ENCODE measurements around the gene MGAM2. TPM values are rescaled to one million over a fixed set of nuclear protein-coding genes. Genes with fewer than 3 reads are reported as not detected.

The MGAM2 gene
- total and polyA plus RNA-seq, 2 of the 4 experiments (the other 2 are of a cell fraction): not detected

DNA sequence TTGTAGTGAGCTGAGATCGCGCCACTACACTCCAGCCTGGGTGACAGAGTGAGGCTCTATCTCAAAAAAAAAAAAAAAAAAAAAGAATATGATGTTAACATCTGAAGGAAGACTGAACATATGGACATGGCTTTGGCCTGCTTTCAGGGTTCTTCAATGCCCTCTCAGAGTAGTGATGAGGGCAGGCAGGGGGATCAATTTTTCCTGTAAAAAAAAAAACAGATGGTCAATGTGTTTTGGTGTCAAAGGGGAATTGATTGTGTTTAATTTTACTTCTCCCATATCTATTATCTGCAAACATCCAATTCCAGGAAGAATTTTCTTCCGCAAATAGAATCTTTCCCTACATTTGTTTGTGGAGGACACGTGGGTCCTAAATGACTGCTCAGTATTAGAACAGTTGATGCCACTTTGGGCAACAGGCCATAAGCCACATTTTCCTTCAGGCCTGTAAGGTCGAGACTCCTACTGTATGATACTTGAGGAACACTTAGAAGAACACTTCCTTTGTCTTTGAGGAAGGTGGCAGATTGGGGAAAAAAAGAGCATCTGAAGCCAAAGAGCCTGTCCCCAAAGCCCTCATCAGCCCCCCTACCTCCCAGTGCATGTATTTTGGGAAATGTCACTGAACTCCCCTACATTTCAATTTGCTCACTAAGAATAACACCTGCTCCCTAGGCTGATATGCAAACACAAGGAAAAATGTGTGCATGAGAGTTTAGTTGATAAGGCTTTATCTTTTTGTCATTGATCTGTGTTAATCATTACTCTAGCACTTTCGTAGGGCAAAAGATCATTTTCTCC lies 28.3 kb downstream of the MGAM2 start:
- H4K91ac ChIP-seq (ENCODE audit: insufficient read depth, low read depth, low read length): no peak overlapping the region
- no peak overlapping the region for H3K23ac ChIP-seq (ENCODE audit: low read depth, low read length)
- H4K5ac ChIP-seq (ENCODE audit: low read depth, low read length): no peak overlapping the region
- no peak overlapping the region for H2AK9ac ChIP-seq (replicated peaks; ENCODE audit: low read depth, low read length, poor library complexity)
- H2BK15ac ChIP-seq (ENCODE audit: low read depth, low read length): no peak overlapping the region
- H2BK120ac ChIP-seq (ENCODE audit: low read depth, low read length): no peak overlapping the region
- H3K79me1 ChIP-seq (ENCODE audit: low read depth in 1 of 2, low read length in 2 of 2): no peaks in the 10 kb centered on the region
- H3K4me3 ChIP-seq (ENCODE audit: insufficient read depth, low read depth, low read length): no peak overlapping the region
- H3K9ac ChIP-seq (ENCODE audit: low read depth, low read length): no peak overlapping the region
- ATAC-seq (ENCODE audit: low read depth) (no peak), DNase-seq (no peak)
- no peak overlapping the region for H3K4ac ChIP-seq (ENCODE audit: low read depth, low read length)
- TF ChIP-seq ELK1 (IDR thresholded peaks at IDR 0.05; ENCODE audit: borderline replicate concordance, low read depth, low read length) (no peak), RFX5 (IDR thresholded peaks at IDR 0.05; ENCODE audit: low read depth, low read length) (no peak), RCOR1 (IDR thresholded peaks at IDR 0.05; ENCODE audit: insufficient replicate concordance, low read length) (no peak), NFE2L2 (IDR thresholded peaks at IDR 0.05; ENCODE audit: low read depth, low read length) (no peak), BHLHE40 (IDR thresholded peaks at IDR 0.05; ENCODE audit: low read depth, low read length) (no peak), FOS (IDR thresholded peaks at IDR 0.05; ENCODE audit: low read depth, low read length) (no peak), RAD21 (IDR thresholded peaks at IDR 0.05; ENCODE audit: low read length) (no peak), CEBPB (IDR thresholded peaks at IDR 0.05; ENCODE audit: low read depth, low read length) (no peak), POLR2A (IDR thresholded peaks at IDR 0.05; ENCODE audit: low read depth, low read length) (no peak), MXI1 (IDR thresholded peaks at IDR 0.05; ENCODE audit: borderline replicate concordance, low read depth, low read length) (no peak), SMC3 (IDR thresholded peaks at IDR 0.05; ENCODE audit: low read depth, low read length) (no peak), CHD1 (IDR thresholded peaks at IDR 0.05; ENCODE audit: low read depth, low read length) (no peak), MAZ (IDR thresholded peaks at IDR 0.05; ENCODE audit: borderline replicate concordance, low read depth, low read length) (no peak), MAFK (IDR thresholded peaks at IDR 0.05; ENCODE audit: low read depth, low read length) (no peak)
- TF ChIP-seq, protein P1, sequence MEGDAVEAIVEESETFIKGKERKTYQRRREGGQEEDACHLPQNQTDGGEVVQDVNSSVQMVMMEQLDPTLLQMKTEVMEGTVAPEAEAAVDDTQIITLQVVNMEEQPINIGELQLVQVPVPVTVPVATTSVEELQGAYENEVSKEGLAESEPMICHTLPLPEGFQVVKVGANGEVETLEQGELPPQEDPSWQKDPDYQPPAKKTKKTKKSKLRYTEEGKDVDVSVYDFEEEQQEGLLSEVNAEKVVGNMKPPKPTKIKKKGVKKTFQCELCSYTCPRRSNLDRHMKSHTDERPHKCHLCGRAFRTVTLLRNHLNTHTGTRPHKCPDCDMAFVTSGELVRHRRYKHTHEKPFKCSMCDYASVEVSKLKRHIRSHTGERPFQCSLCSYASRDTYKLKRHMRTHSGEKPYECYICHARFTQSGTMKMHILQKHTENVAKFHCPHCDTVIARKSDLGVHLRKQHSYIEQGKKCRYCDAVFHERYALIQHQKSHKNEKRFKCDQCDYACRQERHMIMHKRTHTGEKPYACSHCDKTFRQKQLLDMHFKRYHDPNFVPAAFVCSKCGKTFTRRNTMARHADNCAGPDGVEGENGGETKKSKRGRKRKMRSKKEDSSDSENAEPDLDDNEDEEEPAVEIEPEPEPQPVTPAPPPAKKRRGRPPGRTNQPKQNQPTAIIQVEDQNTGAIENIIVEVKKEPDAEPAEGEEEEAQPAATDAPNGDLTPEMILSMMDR (conservative IDR thresholded peaks at IDR 0.05; ENCODE audit: low read depth, low read length): no peak
- TF ChIP-seq, protein P2, sequence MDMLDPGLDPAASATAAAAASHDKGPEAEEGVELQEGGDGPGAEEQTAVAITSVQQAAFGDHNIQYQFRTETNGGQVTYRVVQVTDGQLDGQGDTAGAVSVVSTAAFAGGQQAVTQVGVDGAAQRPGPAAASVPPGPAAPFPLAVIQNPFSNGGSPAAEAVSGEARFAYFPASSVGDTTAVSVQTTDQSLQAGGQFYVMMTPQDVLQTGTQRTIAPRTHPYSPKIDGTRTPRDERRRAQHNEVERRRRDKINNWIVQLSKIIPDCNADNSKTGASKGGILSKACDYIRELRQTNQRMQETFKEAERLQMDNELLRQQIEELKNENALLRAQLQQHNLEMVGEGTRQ (IDR thresholded peaks at IDR 0.05; ENCODE audit: low read depth, low read length): no peak
- ChIA-PET POLR2A (ENCODE audit: unreplicated experiment) (no interaction called here), CTCF (no interaction called here)
- intact Hi-C loops (cut with micrococcal nuclease) (no loop called here), in situ Hi-C loops (cut with MboI; ENCODE audit: low sequenced_read_pairs) (no loop called here), dilution Hi-C loops (cut with HindIII; ENCODE audit: low sequenced_read_pairs, unreplicated experiment) (no loop called here)
- H4K20me1 ChIP-seq (ENCODE audit: insufficient read depth, low read length): no peaks in the 10 kb centered on the region
- H3K9me1 ChIP-seq (ENCODE audit: insufficient read depth, low read length): no peaks in the 10 kb centered on the region
- no CpG with 5 or more reads among the region's 6 CpGs for WGBS, 2 experiments (ENCODE audit: extremely low coverage in 2 of 2, insufficient read length in 1 of 2)
- no peak overlapping the region for H3K56ac ChIP-seq (ENCODE audit: extremely low read depth, insufficient read depth, low read length)
- H3K18ac ChIP-seq (ENCODE audit: low read depth, low read length): no peak overlapping the region
- no peak overlapping the region for H3K14ac ChIP-seq (replicated peaks; ENCODE audit: low read depth, low read length)
- H3K27ac ChIP-seq (ENCODE audit: insufficient read depth, low read length): no peak overlapping the region
- H3K36me3 ChIP-seq (ENCODE audit: control insufficient read depth, insufficient read depth, low read length): no peaks in the 10 kb centered on the region
- no peak overlapping the region for H3K4me2 ChIP-seq (ENCODE audit: low read depth, low read length)
- H2AFZ ChIP-seq (replicated peaks; ENCODE audit: low read length, poor library complexity): no peak overlapping the region
- no peaks in the 10 kb centered on the region for H3K4me1 ChIP-seq (ENCODE audit: control insufficient read depth, insufficient read depth, low read length)
- no peaks in the 10 kb centered on the region for H3K27me3 ChIP-seq (ENCODE audit: control insufficient read depth, insufficient read depth, low read length)
- no peak overlapping the region for H2BK20ac ChIP-seq (ENCODE audit: low read depth, low read length)
- H4K8ac ChIP-seq (ENCODE audit: low read depth in 2 of 2, low read length in 2 of 2): no peak overlapping the region
- BruUV-seq (replicated peaks): no TSS peak
- no peak overlapping the region for H2BK5ac ChIP-seq (ENCODE audit: low read depth, low read length, poor library complexity, severe bottlenecking)
- H2AK5ac ChIP-seq (ENCODE audit: low read depth, low read length): no peak overlapping the region
- 0 out of 2 replicates have a peak, but pooled peaks cover 4% of the 10 kb centered on the region for H3K9me3 ChIP-seq (ENCODE audit: control insufficient read depth, insufficient read depth, low read length)

Measured in IMR-90 (cell line).